ENCODE results near the gene KCNN4.

GRCh38 chr19:43768273-43769050 is 12.3 kb downstream of the KCNN4 start:
- TF ChIP-seq CTCF (IDR thresholded peaks at IDR 0.05; ENCODE audit: insufficient read depth, low read length, poor library complexity, severe bottlenecking) (no peak), EZH2phosphoT487 (conservative IDR thresholded peaks at IDR 0.05; ENCODE audit: low read length) (no peak)
